HepG2 (cell line): Measurements from ENCODE around the gene RARA. TPM values are rescaled to one million over a fixed set of nuclear protein-coding genes. Genes with fewer than 3 reads are reported as not detected.

Experiments used
- ARID3A ChIP-seq: IDR thresholded peaks from 2 replicates; pipeline ENCODE4 v1.6.1; 2012; ENCODE audit warnings: low read depth, low read length, improper control_type of control experiment
- CERS6 ChIP-seq: sonication (generic); formaldehyde crosslinking; IDR thresholded peaks from 2 replicates; pipeline ENCODE4 v1.5.0; 2020; ENCODE audit warnings: missing genetic modification reagents
- EED ChIP-seq: sonication (generic); formaldehyde crosslinking; IDR thresholded peaks from 2 replicates; pipeline ENCODE4 v1.5.0; 2020; ENCODE audit warnings: mild to moderate bottlenecking, missing genetic modification reagents
- FOXO1 ChIP-seq: sonication (generic); formaldehyde crosslinking; IDR thresholded peaks from 2 replicates; pipeline ENCODE4 v1.4.0; 2020; ENCODE audit warnings: missing genetic modification reagents
- JUN ChIP-seq: sonication (generic); formaldehyde crosslinking; IDR thresholded peaks from 2 replicates; pipeline ENCODE4 v1.4.0; 2020; ENCODE audit warnings: mild to moderate bottlenecking, missing genetic modification reagents
- KDM4B ChIP-seq: sonication (generic); formaldehyde crosslinking; IDR thresholded peaks from 2 replicates; pipeline ENCODE4 v1.4.0; 2020; ENCODE audit warnings: missing genetic modification reagents
- NR2F1 ChIP-seq, 2 experiments: fragments of 450-650 bp in 1 of 2; formaldehyde crosslinking in 1 of 2; IDR thresholded peaks; 2 replicates each; pipeline versions ENCODE4 v1.5.0 to v1.6.1; 2016 to 2020; ENCODE audit warnings: mild to moderate bottlenecking in 1 of 2, missing compliant biosample characterization in 1 of 2, missing genetic modification reagents in 1 of 2, moderate library complexity in 1 of 2
- PHB2 ChIP-seq: fragments of 450-650 bp; IDR thresholded peaks from 2 replicates; pipeline ENCODE4 v1.6.1; 2018; ENCODE audit not compliant: partially characterized antibody
- SP2 ChIP-seq: sonication (generic); formaldehyde crosslinking; IDR thresholded peaks from 2 replicates; pipeline ENCODE4 v1.5.1; 2020; ENCODE audit warnings: mild to moderate bottlenecking, missing genetic modification reagents
- U2AF1 ChIP-seq: fragments of 200-400 bp; formaldehyde crosslinking; optimal IDR thresholded peaks from 2 replicates; pipeline ENCODE3; 2017; ENCODE audit warnings: mild to moderate bottlenecking, low read depth, low read length
- U2AF2 ChIP-seq: fragments of 200-400 bp; formaldehyde crosslinking; IDR thresholded peaks from 2 replicates; pipeline ENCODE4 v1.6.1; 2017; ENCODE audit warnings: low read depth, mild to moderate bottlenecking, low read length
- YY1 ChIP-seq: IDR thresholded peaks from 2 replicates; pipeline ENCODE4 v1.6.1; 2011; ENCODE audit warnings: low read length, low read depth, moderate library complexity, mild to moderate bottlenecking; ENCODE audit not compliant: insufficient read depth, insufficient replicate concordance
- ZBTB8A ChIP-seq: sonication (generic); formaldehyde crosslinking; IDR thresholded peaks from 2 replicates; pipeline ENCODE4 v1.4.0; 2020; ENCODE audit warnings: mild to moderate bottlenecking, low read depth, missing genetic modification reagents, borderline replicate concordance
- ZFP1 ChIP-seq: IDR thresholded peaks from 2 replicates; pipeline ENCODE4 v1.6.1; 2016
- ZNF292 ChIP-seq: sonication (generic); formaldehyde crosslinking; IDR thresholded peaks from 2 replicates; pipeline ENCODE4 v1.8.1; 2022; ENCODE audit warnings: mild to moderate bottlenecking, low read depth, missing genetic modification reagents, borderline replicate concordance
- ZNF746 ChIP-seq: sonication (generic); formaldehyde crosslinking; IDR thresholded peaks from 2 replicates; pipeline ENCODE4 v1.8.0; 2022; ENCODE audit warnings: mild to moderate bottlenecking, missing genetic modification reagents
- polyA plus RNA-seq, 8 experiments: library from polyadenylated mRNA; depleted of rRNA in 3 of 8; stranded (reverse) in 7 of 8; unstranded in 1 of 8; fragments of >200 nt; fragmentation: Illumina TruSeq in 4 of 8; extraction: Trizol in 4 of 8; gene quantifications; 2 replicates each; pipeline versions ENCODE4 v1.2.1 to v1.2.3, GENCODE V29; 2011 to 2016; ENCODE audit warnings: low read depth in 4 of 8, missing spikeins in 1 of 8, mixed read lengths in 1 of 8; ENCODE audit not compliant: insufficient read depth in 1 of 8
- total RNA-seq, 5 experiments: library from RNA; depleted of rRNA; stranded (reverse); fragments of >200 nt; fragmentation: Illumina TruSeq; extraction: Trizol; gene quantifications; 2 replicates each; pipeline ENCODE4 v1.2.3, GENCODE V29; 2016; ENCODE audit warnings: low read depth in 1 of 5
- TF ChIP-seq, protein P1 (sequence below): sonication (generic); formaldehyde crosslinking; IDR thresholded peaks from 2 replicates; pipeline ENCODE4 v1.5.0; 2020; ENCODE audit warnings: mild to moderate bottlenecking, missing genetic modification reagents, borderline replicate concordance
- TF ChIP-seq, protein P2 (sequence below): sonication (generic); formaldehyde crosslinking; IDR thresholded peaks from 2 replicates; pipeline ENCODE4 v1.5.1; 2020; ENCODE audit warnings: missing genetic modification reagents, mild to moderate bottlenecking, borderline replicate concordance
- TF ChIP-seq, protein P3 (sequence below): sonication (generic); formaldehyde crosslinking; conservative IDR thresholded peaks from 2 replicates; pipeline ENCODE4 v1.4.0; 2020; ENCODE audit warnings: missing genetic modification reagents

RARA gene
- total and polyA plus RNA-seq, 2 of the 13 experiments (the other 11 are each of a cell fraction or from before 2014, with no cell fraction given) = 6.4 to 8.6 TPM

GRCh38 chr17:40316571-40317344 lies 7.8 kb downstream of the RARA start (continued):
- TF ChIP-seq, protein P1, sequence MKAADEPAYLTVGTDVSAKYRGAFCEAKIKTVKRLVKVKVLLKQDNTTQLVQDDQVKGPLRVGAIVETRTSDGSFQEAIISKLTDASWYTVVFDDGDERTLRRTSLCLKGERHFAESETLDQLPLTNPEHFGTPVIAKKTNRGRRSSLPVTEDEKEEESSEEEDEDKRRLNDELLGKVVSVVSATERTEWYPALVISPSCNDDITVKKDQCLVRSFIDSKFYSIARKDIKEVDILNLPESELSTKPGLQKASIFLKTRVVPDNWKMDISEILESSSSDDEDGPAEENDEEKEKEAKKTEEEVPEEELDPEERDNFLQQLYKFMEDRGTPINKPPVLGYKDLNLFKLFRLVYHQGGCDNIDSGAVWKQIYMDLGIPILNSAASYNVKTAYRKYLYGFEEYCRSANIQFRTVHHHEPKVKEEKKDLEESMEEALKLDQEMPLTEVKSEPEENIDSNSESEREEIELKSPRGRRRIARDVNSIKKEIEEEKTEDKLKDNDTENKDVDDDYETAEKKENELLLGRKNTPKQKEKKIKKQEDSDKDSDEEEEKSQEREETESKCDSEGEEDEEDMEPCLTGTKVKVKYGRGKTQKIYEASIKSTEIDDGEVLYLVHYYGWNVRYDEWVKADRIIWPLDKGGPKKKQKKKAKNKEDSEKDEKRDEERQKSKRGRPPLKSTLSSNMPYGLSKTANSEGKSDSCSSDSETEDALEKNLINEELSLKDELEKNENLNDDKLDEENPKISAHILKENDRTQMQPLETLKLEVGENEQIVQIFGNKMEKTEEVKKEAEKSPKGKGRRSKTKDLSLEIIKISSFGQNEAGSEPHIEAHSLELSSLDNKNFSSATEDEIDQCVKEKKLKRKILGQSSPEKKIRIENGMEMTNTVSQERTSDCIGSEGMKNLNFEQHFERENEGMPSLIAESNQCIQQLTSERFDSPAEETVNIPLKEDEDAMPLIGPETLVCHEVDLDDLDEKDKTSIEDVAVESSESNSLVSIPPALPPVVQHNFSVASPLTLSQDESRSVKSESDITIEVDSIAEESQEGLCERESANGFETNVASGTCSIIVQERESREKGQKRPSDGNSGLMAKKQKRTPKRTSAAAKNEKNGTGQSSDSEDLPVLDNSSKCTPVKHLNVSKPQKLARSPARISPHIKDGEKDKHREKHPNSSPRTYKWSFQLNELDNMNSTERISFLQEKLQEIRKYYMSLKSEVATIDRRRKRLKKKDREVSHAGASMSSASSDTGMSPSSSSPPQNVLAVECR (CRISPR knock-in tag) = peak; percentile 78; the same call in 1 of the 2 replicates
- TF ChIP-seq ZBTB8A (CRISPR knock-in tag) (no peak), NR2F1 (CRISPR knock-in tag; IDR thresholded peaks at IDR 0.05) (no peak), ARID3A (no peak), U2AF2 (no peak), FOXO1 (CRISPR knock-in tag) (no peak), U2AF1 (no peak), ZFP1 (CRISPR knock-in tag) (no peak), PHB2 (no peak), JUN (CRISPR knock-in tag) (peak; percentile 95), ZNF746 (CRISPR knock-in tag) (peak; percentile 82; the same call in 1 of the 2 replicates), KDM4B (CRISPR knock-in tag) (no peak), SP2 (CRISPR knock-in tag) (no peak; the same call in 1 of the 2 replicates), EED (CRISPR knock-in tag) (no peak), ZNF292 (CRISPR knock-in tag) (peak; percentile 44; the same call in 1 of the 2 replicates), YY1 (peak; percentile 66), CERS6 (no peak)
- TF ChIP-seq, protein P2, sequence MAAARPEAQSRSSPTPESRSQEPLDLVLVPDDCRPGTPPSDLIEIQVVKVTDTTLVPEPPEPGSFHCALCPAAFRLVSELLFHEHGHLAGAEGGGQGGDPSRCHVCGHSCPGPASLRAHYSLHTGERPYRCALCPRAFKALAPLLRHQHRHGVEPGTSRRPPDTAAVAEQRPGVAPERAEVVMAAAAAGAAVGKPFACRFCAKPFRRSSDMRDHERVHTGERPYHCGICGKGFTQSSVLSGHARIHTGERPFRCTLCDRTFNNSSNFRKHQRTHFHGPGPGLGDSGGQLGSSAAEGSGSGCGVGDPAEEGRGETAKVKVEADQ (CRISPR knock-in tag) = no peak
- TF ChIP-seq, protein P3, sequence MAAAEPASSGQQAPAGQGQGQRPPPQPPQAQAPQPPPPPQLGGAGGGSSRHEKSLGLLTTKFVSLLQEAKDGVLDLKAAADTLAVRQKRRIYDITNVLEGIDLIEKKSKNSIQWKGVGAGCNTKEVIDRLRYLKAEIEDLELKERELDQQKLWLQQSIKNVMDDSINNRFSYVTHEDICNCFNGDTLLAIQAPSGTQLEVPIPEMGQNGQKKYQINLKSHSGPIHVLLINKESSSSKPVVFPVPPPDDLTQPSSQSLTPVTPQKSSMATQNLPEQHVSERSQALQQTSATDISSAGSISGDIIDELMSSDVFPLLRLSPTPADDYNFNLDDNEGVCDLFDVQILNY (CRISPR knock-in tag) = peak; percentile 53; the same call in 1 of the 2 replicates
